ENCODE results near the gene PIGK.

- TF ChIP-seq EZH2 (IDR thresholded peaks at IDR 0.05; ENCODE audit: insufficient read depth, poor library complexity, severe bottlenecking) = no peak
- TF ChIP-seq EZH2phosphoT487 (IDR thresholded peaks at IDR 0.05; ENCODE audit: insufficient read depth, low read depth) = no peak
Measured at GRCh38 chr1:77133731-77134358, 85.4 kb downstream of the PIGK start.

Data from GM23248 (cell line).